Measurements from ENCODE around the gene KCNK7.

The KCNK7 gene

DNA sequence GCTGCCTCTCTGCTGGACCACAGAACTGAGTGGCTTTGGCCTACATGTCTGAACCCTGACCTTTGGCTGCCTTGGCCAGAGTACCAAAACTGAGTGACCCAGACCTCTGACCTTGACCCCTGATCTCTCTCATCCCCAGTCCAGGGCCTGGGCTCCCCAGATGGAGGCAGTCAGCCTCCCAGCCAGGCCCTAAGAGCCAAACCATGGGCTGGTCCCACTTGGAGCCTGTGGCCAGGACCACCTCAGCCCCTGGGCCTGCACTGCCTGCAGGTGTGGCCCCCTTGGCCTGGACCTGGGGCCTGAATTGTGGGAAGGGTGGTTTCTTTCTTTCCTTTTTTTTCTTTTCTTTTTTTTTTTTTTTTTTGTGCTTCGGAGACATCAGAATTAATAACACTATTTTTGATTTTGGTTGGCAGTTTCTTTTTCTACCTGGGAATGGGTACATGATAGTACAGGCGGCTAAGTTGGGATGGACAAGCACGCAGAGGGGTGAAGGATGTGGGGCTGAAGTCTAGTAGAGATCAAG lies 41.5 kb upstream of the KCNK7 start:
- no peak for ATAC-seq (ENCODE audit: insufficient read depth, low read depth)
- Histone ChIP-seq H3K4me1 (ENCODE audit: insufficient read depth, low read length) (peaks cover 43% of the 10 kb centered on the region), H2AFZ (ENCODE audit: low read depth, low read length) (peak overlapping the region; percentile 83; the same call in 1 of the 2 replicates), H3K27me3 (ENCODE audit: insufficient read depth, low read length, poor library complexity) (no peaks in the 10 kb centered on the region), H3K4me2 (ENCODE audit: insufficient read depth, low read length) (peak overlapping the region; percentile 87), H3K9me3 (ENCODE audit: insufficient read depth, low read length, severe bottlenecking) (no peaks in the 10 kb centered on the region), H4K20me1 (ENCODE audit: insufficient read depth, low read length) (peaks cover 15% of the 10 kb centered on the region), H3K79me2 (ENCODE audit: insufficient read depth, low read length) (peaks cover 8% of the 10 kb centered on the region), H3K9ac (ENCODE audit: low read depth, low read length) (peak overlapping the region; percentile 80), H3K36me3 (ENCODE audit: insufficient read depth, low read length) (peaks cover 61% of the 10 kb centered on the region), H3K4me3 (ENCODE audit: low read depth in 1 of 2, low read length in 2 of 2) (peak overlapping the region in 1 of 2 experiments; percentile 81; a peak in 2 of 4 replicates), H3K27ac (ENCODE audit: low read length) (peak overlapping the region; percentile 68)
- no peak for DNase-seq
- TF ChIP-seq, protein P1, sequence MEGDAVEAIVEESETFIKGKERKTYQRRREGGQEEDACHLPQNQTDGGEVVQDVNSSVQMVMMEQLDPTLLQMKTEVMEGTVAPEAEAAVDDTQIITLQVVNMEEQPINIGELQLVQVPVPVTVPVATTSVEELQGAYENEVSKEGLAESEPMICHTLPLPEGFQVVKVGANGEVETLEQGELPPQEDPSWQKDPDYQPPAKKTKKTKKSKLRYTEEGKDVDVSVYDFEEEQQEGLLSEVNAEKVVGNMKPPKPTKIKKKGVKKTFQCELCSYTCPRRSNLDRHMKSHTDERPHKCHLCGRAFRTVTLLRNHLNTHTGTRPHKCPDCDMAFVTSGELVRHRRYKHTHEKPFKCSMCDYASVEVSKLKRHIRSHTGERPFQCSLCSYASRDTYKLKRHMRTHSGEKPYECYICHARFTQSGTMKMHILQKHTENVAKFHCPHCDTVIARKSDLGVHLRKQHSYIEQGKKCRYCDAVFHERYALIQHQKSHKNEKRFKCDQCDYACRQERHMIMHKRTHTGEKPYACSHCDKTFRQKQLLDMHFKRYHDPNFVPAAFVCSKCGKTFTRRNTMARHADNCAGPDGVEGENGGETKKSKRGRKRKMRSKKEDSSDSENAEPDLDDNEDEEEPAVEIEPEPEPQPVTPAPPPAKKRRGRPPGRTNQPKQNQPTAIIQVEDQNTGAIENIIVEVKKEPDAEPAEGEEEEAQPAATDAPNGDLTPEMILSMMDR (IDR thresholded peaks at IDR 0.05; ENCODE audit: borderline replicate concordance, extremely low read depth, low read length, poor library complexity, severe bottlenecking): no peak
- no peak for TF ChIP-seq EZH2 (IDR thresholded peaks at IDR 0.05; ENCODE audit: borderline replicate concordance, low read depth, low read length, severe bottlenecking)

DNA sequence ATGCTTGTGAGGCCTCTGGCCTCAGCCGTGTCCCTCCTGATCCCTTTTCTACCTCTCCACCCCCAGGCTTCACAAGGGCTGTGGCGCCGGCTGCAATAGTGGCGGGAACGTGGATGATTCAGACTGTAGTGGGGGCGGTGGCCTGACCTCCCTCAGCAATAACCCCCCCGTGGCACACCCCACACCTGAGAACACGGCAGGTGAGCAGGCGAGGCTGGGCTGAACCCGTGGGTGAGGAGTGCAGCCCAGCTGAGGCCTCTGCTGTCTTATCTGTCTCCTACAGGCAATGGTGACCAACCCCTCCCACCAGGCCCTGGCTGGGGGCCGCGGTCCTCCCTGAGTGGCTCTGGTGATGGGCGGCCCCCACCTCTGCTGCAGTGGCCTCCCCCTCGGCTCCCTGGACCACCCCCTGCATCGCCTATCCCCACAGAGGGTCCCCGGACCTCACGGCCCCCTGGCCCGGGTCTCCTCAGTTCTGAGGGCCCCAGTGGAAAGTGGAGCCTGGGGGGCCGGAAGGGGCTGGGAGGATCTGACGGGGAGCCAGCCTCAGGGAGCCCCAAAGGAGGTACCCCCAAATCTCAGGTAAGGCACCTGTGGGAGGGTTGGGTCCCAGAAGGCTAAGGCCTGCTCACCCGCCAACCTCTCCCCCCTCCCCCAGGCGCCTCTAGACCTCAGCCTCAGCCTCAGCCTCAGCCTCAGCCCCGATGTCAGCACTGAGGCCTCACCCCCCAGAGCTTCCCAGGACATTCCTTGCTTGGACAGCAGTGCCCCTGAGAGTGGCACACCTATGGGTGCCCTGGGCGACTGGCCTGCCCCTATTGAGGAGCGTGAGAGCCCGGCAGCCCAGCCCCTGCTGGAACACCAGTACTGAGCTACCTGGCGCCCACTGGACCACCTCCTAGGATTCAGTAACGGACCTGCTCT lies 40.8 kb upstream of the KCNK7 start:
- no peak for ATAC-seq (ENCODE audit: insufficient read depth, low read depth)
- TF ChIP-seq EZH2 (IDR thresholded peaks at IDR 0.05; ENCODE audit: borderline replicate concordance, low read depth, low read length, severe bottlenecking): no peak
- TF ChIP-seq, protein P1 (IDR thresholded peaks at IDR 0.05; ENCODE audit: borderline replicate concordance, extremely low read depth, low read length, poor library complexity, severe bottlenecking): no peak
- peak overlapping the region; percentile 87 for H3K4me2 ChIP-seq (ENCODE audit: insufficient read depth, low read length)
- H3K27me3 ChIP-seq (ENCODE audit: insufficient read depth, low read length, poor library complexity): no peaks in the 10 kb centered on the region
- H3K4me1 ChIP-seq (ENCODE audit: insufficient read depth, low read length): peaks cover 43% of the 10 kb centered on the region
- H3K79me2 ChIP-seq (ENCODE audit: insufficient read depth, low read length): peaks cover 8% of the 10 kb centered on the region
- peaks cover 15% of the 10 kb centered on the region for H4K20me1 ChIP-seq (ENCODE audit: insufficient read depth, low read length)
- no peak overlapping the region for H2AFZ ChIP-seq (ENCODE audit: low read depth, low read length)
- no peak overlapping the region for H3K27ac ChIP-seq (ENCODE audit: low read length)
- H3K4me3 ChIP-seq (ENCODE audit: low read depth in 1 of 2, low read length in 2 of 2): no peak overlapping the region
- H3K9ac ChIP-seq (ENCODE audit: low read depth, low read length): no peak overlapping the region
- DNase-seq: no peak
- peaks cover 62% of the 10 kb centered on the region for H3K36me3 ChIP-seq (ENCODE audit: insufficient read depth, low read length)
- no peaks in the 10 kb centered on the region for H3K9me3 ChIP-seq (ENCODE audit: insufficient read depth, low read length, severe bottlenecking)

DNA sequence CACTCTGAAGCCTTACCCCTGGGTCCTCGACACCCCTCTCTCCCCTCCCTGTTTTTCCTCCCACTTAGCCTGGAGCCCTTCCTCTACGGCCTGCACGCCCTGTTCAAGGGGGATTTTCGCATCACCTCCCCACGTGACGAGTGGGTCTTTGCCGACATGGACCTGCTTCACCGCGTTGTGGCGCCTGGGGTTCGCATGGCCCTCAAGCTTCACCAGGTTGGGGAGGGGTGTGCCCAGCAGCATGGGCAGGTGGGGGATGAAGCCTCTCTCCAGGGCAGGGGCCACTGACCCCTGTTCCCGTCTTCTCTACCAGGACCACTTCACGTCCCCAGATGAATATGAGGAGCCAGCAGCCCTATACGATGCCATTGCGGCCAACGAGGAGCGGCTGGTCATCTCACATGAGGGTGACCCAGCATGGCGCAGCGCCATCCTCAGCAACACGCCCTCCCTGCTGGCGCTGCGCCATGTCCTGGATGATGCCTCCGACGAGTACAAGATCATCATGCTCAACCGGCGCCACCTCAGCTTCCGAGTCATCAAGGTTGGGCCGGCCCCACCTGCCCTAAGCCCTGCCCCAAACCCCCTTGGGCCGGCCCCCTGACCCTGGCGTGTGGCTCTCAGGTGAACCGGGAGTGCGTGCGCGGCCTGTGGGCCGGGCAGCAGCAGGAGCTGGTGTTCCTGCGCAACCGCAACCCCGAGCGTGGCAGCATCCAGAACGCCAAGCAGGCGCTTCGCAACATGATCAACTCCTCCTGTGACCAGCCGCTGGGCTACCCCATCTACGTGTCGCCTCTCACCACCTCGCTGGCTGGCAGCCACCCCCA lies 39.5 kb upstream of the KCNK7 start:
- no peak overlapping the region for H2AFZ ChIP-seq (ENCODE audit: low read depth, low read length)
- peaks cover 18% of the 10 kb centered on the region for H4K20me1 ChIP-seq (ENCODE audit: insufficient read depth, low read length)
- H3K27me3 ChIP-seq (ENCODE audit: insufficient read depth, low read length, poor library complexity): no peaks in the 10 kb centered on the region
- TF ChIP-seq, protein P1 (IDR thresholded peaks at IDR 0.05; ENCODE audit: borderline replicate concordance, extremely low read depth, low read length, poor library complexity, severe bottlenecking): no peak
- TF ChIP-seq EZH2 (IDR thresholded peaks at IDR 0.05; ENCODE audit: borderline replicate concordance, low read depth, low read length, severe bottlenecking): no peak
- no peak overlapping the region for H3K27ac ChIP-seq (ENCODE audit: low read length)
- ATAC-seq (ENCODE audit: insufficient read depth, low read depth): no peak
- peaks cover 72% of the 10 kb centered on the region for H3K36me3 ChIP-seq (ENCODE audit: insufficient read depth, low read length)
- H3K4me1 ChIP-seq (ENCODE audit: insufficient read depth, low read length): peaks cover 40% of the 10 kb centered on the region
- DNase-seq: no peak
- no peak overlapping the region for H3K4me3 ChIP-seq (ENCODE audit: low read depth in 1 of 2, low read length in 2 of 2)
- H3K4me2 ChIP-seq (ENCODE audit: insufficient read depth, low read length): no peak overlapping the region
- H3K9ac ChIP-seq (ENCODE audit: low read depth, low read length): no peak overlapping the region
- peaks cover 8% of the 10 kb centered on the region for H3K79me2 ChIP-seq (ENCODE audit: insufficient read depth, low read length)
- no peaks in the 10 kb centered on the region for H3K9me3 ChIP-seq (ENCODE audit: insufficient read depth, low read length, severe bottlenecking)
